ENCODE results near the gene LAMB3.
"Not testable (repeated sequence)": the region's sequence is repeated elsewhere in the genome, so short reads cannot be mapped to it uniquely, and the experiment has no call there.

Gene LAMB3

DNA sequence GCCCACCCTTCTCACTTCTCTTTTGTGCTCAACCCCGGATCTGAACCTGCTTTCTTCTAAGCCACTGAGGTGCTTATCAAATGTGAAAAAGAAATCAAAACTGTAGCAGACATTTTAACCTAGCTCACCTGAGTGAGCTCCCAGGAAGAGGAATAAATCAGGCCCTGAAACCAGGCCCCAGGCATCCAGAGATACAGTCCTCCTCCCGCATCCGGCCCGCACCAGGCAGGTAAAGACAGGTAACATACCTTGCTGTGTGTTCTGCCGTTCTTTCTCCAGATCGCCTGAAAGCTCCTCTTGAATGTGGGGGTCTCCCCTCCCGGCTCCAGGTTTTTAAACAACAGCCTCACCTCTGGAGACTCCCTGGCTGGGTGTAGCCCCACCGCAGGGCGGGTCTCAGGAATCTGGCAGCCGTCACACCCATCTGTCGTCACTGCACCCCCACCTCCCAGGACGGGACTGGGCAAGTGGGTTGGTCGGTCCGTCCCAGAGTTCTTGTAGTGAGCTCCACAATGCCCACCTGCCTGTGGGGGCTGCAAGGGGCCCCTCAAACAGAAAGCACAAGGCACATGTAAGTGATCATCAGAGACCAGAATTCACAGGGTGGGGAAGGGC lies at the start of gene LAMB3:
LAMB3 (minus strand) TSS at position 305 of the 615 bp plus-strand sequence. CDS start 1,481 bp downstream, outside the sequence.
- DNase-seq, result no peak

DNA sequence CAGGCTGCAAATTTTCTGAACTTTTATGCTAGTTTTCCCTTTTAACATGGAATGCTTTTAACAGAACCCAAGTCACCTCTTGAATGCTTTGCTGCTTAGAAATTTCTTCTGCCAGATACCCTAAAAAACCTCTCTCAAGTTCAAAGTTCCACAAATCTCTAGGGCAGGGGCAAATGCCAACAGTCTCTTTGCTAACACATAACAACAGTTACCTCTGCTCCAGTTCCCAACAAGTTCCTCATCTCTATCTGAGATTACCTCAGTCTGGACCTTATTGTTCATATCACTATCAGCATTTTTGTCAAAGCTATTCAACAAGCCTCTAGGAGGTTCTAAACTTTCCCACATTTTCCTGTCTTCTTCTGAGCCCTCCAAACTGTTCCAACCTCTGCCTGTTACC lies 48.5 kb upstream of the LAMB3 start:
- not testable (repeated sequence) for DNase-seq

DNA sequence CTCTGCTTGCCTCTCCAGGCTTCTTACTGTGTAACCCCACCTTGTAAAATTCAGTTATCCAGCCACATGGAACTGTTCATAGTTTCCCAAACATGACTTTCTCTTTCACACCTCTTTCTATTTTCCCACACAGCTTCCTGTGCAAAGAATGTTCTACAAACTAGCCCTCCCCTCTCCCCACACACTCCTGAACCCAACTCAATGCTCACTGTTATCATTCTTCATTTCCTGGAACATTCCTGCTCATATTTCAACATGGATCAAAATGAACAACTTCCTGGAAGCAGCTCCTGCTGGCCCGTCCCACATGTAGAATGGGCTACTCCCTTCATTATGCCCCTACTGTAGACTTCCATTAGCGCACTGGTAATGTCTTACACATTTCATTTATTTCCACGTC lies 44.9 kb upstream of the LAMB3 start:
- DNase-seq, result no peak

DNA sequence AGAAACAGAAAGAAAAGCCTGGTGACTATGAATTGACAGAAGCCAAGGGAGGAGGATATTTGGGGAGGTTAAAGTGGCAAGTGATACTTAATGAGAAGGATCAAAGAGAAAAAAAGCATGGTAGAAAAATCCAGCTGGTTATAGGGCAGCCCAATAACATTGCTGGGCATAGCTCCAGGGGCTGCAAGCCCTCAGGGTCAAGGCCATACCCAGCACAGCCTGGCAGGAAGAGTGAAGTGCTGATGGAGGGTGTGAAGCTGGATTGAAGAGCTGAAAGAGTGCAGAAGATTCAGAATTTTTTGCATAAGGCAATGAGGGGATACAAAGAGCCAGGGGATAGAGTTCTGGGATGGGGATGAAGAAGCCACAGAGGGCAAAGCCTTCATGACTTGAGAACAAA lies 44.4 kb upstream of the LAMB3 start:
- no peak for DNase-seq

DNA sequence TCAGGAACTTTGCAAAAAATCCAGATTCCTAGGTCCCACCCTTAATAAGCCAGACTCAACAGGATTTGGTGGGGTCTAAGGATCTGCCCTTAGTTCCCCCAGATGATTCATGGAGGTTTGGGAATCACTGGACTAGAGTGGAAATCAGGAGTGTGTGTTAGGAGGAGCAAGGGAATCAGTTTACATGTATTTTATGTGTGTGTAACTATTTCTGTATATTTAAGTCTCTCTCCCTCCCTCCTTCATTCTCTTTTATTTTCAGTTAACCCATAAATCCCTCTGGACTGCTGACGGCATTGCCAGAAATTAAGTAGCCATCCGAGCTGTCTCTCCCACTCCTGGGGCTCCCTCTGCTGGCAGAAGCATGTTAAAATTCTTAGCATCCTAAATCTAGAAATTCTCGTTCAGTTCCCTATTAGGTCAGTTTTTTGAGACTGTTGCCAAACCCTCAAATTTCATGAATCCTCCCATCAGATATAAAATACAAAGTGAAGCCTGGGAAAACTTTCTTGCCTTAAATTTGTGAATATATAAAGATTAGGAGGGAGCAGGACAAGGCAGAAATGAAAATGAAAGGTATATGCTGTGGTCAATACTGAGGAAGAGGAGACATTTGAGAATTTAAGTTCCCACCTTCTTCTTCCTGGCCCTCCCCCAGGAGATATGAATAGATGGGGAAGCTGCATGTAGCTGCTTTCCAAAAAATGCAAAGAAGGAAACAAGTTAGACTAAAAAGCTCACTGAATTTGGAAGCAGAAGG lies 40.7 kb upstream of the LAMB3 start:
- peak; percentile 94 for DNase-seq

DNA sequence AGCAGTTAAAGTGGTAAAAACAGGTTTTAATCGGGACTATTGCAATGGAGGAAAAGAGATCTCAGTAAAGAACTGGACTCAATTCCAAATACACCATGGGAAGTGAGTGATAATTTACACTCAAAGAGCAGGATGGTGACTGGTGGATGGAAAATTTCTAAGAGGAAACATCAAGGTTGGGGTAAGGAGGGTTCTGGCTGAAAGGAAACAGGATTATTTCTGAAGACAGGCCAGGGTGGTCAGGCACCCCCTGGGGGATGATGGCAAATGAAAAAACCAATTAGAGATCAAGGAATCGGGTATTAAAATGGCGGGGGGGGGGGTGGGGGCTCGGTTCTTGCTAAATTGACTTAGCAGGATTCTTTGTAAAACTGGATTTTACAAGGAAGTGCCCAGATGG lies 40.1 kb upstream of the LAMB3 start:
- DNase-seq, result peak; percentile 55

DNA sequence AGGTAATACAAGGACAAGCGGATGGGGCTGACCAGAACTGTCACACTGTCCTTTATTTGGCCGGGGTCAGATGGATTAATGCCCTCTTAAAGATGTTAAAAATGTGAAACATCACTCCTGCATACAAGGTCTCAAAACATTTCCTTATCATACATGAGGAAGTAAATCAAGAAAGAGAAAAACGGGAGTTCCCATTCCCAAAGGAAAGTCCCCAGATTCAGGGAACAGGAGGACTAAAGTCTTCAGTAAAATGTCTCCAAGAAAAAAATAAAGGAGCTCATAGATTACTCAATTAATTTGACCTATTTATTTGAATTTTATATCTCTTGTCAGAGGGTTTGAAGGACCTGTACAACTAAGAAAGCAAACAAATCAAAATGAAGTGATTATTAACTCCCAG lies 39.0 kb upstream of the LAMB3 start:
- DNase-seq, result no peak

DNA sequence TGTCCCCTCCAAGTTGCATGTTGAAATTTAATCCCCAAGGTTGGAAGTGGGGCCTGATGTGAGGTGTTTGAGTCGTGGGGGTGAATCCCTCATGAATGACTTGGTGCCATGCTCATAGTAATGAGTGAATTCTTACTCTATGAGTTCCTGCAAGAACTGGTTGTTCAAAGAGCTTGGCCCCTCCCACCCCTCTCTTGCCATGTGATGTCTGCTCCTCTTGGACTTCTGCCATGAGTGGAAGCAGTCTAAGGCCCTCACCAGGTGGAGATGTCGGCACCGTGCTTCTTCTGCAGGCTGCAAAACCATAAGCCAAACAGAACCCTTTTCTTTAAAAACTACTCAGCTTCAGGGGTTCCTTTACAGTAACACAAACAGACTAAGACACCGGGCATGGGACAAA lies 37.3 kb upstream of the LAMB3 start:
- no peak for DNase-seq

DNA sequence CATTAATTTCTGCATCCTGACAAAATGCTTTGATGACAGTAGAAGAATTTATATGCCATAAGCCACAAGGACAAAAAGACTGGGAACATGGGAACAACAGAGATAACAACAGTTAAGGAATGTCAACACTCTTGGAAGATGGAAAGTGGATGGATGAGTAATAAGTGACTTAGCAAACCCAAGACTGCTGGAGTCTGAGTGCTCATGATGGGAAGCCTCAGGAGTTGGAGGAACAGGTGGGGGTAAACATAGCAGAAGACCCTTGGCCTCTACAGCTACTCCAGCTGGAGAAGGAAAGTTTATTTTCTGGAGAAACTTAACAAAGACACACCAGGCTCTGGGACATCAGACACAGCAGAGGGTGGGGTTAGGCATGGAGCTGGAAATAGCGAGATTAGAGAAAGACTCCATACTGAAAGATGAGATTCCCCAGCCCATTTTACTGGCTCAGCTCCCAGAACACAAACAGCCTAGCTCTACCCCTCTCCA lies 36.6 kb upstream of the LAMB3 start:
- no peak for DNase-seq

DNA sequence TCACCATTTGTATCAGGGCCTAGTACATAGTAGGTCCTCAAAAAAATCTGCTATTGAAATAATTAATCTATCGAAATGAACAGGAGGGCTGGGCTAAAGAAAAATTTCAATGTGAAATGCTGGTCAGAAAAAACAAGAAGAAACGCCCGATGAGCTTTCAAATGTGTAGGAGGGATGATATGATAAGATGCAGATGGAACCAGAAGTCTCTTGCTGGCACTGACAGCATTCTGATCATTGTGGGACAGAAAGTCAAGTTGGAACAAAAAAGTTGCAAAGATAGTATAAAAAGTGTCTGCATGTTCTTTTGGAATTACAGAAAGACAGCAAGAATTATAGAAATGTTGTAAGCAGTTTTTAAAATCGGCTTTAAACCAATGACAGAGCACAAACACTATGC lies 34.1 kb upstream of the LAMB3 start:
- DNase-seq, result no peak

DNA sequence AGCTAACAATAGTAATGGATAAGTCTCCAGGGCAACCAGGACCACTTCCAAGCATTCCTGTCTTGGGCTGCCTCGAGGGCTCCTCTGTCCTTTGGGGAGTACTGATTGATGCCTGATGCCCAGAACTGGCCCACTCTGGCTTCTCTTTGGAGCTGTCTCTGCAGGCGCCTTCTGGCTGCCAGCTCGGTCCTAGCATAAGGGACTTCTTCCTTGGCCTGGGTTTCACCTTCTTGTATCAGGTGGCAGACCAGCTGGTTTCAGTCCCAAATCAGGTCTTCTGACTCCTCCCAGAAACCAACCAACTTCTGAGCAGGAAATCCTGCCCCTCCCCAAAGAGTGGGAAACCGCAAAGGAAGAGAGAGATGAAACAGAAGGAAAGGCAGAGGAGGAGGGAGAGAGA lies 33.6 kb upstream of the LAMB3 start:
- DNase-seq, result no peak

DNA sequence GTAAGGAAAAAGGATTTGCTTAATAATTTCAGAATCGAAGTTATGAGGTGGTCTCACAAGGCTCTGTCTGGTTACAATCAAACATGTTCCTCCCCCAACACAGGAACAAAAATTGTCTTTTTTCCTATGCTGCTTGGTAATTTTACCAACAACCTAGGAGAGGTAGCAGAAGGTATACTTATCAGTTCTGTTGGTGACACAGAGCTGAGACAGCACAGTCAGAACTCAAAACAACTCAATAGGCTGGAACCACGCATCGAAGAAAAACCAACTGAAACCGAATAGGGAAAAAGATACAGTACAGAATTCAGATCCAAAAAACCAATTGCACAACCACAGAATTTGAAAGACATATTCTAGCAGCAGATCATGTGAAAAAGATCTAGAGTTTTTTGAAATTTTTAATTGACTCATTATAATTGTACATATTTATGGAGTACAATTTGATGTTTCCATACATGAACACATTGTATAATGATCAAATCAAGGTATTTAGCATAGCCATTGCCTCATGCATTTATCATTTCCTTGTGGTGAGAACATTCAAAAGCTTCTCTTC lies 26.8 kb upstream of the LAMB3 start:
- no peak for DNase-seq

DNA sequence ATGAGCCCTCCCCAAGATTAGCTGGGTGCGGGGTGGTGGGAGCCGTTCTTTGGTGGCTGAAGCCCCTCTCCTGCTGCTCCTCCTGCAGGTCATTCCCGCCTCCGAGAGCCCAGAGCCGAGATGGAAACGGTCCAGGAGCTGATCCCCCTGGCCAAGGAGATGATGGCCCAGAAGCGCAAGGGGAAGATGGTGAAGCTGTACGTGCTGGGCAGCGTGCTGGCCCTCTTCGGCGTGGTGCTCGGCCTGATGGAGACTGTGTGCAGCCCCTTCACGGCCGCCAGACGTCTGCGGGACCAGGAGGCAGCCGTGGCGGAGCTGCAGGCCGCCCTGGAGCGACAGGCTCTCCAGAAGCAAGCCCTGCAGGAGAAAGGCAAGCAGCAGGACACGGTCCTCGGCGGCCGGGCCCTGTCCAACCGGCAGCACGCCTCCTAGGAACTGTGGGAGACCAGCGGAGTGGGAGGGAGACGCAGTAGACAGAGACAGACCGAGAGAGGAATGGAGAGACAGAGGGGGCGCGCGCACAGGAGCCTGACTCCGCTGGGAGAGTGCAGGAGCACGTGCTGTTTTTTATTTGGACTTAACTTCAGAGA lies 23.4 kb upstream of the LAMB3 start:
- DNase-seq, result peak; percentile 57

DNA sequence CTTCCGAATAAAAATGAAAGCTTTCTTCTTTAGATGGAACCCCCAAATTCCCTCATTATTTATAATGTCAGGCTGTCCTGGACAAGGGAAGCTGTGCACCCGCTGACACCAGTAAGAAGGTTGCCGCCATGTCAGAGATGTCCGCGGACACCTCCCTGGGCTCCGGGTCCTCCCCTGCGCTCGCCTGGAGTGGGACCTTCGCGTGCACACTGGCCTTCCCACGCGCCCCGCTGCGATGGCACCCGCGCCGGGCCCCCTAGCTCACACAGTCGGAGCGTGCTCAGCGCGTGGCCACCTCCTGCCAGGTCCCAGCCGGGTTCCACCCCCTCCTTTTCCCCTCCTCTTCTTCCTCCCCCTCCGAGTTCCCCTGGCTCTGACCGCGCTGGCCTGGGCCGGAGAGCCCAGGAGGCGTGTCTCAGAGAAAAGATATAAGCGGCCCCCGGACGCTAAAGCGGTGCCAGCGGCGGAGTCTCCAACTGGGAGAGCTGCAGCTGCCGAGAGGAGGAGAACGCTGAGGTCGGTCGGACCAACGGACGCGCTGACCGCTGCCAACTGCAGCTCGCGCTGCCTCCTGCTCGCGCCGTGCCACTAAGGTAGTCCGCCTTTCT lies 22.8 kb upstream of the LAMB3 start, which contains the start of gene G0S2:
G0S2 (plus strand) TSS at position 456 of the 608 bp plus-strand sequence. CDS start 273 bp downstream, outside the sequence.
- DNase-seq, result peak; percentile 78

DNA sequence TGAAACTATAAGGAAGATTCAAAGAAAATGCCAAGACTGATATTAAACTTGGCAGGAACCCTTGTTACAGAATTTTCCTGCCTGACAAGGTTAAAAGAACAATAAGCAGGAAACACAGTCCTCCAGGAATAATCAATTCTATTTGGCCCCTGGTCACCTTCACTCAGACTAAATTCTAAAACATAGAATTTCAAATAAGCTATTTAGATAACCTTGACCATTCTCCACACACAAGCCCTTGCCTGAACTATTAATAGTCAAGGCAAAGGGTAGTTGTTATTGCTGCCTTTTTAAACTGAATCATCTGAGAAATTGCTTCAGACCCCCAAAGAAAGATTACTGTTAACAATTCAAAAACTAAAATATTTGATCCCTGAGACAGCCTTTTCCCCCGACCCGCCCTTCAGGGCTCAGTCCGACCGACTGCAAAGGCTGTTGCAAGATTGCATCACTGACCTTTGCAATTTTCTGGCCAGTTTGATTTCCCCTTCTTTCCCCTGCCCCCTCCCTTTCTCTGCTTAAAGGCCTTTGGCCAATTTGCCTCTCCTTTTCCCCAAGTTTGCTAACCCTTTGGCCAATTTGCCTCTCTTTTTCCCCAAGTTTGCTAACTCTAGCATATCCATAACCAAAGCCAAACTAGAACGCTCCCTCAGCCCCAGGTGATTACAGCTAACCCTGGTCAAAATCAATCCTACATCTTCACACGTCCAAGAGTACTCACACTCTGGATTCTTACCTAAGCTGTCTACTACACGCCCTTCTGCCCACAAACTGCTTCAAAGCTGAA lies 21.6 kb upstream of the LAMB3 start:
- no peak for DNase-seq

DNA sequence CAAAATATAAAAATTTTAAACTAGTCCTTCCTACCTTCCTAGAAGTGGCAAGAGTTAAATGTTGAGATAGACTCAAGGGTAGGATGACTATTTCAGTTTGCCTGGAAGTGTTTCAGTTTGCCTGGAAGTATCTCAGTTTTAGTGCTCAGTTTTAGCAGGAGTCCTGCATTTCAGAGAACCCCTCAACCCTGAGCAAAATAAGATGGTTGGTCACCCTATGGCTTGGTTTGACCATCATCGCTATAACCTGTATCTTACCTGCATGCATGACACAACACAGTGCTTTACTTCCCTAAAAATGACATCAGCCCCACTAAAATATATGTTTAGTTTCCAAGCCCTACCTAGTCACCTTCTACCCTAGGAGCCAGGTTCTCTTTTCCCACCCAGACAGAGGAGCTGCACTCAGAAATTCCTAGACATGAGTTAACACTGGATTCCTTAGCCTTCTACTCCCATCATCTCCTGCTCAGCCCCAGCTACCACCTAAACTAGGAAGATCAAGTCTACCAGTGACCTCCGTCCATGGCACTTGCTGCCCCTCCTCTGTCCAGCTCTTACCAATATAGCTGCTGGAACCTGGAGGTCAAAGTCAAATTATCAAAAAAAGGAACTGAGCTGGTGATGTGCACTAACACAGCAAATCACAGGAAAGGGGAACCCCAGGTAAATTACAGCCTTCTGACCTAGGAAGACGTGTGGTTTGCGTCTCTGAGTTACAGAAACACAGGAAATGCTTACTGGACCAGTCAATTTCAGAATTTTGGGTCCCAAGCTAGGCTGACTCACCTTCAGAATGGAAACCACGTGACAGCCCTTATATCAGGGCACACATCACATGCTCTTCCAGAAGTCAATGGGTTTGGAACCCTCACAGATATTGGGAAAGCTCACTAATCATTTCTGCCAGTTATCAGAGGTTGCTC lies 20.7 kb upstream of the LAMB3 start:
- DNase-seq, result no peak

DNA sequence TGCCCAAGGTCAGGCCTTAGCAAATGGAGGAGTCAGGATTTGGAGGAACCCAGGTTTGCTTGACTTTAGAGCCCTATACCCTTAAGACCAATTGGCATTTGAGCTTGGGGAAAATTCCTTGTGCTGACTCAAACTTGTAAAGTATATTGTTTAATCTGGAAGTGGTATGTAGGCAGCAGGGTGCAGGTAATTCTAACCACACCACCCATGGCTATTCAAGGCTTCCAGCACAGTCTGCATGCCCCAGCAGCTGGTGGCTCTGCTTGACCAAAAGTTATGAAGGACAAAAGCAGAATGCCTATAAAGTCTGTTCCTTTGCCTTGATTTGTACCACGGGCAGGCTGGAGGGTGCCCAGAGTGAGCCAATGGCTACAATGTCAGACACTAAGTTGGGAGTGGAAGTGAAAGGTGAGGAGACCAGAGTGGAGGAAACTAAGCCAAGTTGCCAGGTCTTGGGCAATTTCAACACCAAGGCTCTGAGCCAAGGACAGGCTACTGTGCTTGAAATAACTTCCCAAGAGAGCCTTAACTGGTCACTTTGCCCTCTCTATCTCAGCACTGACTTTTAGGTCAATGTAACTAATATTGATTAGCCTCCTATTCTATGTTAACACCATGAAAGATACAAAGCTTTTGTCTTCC lies 18.3 kb upstream of the LAMB3 start:
- no peak for DNase-seq

DNA sequence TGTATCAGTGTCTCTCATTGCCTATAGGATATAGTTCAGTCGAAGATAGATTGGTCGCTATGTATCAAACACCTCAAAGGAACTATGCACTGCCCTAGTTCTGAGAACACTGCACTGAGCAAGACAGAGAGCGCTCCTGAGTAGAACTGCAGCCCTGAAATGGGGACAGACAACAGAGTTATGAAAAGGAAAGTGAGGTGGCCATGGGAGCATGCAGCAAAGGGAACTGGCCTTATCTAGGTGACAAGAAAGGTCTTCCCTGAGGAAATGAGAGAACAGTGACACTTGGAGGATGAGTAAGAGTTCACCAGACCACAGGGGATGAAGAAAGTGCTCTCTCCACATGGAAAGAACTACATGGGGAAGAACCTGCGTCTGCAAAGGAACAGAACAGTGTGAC lies 15.5 kb upstream of the LAMB3 start:
- no peak for DNase-seq

DNA sequence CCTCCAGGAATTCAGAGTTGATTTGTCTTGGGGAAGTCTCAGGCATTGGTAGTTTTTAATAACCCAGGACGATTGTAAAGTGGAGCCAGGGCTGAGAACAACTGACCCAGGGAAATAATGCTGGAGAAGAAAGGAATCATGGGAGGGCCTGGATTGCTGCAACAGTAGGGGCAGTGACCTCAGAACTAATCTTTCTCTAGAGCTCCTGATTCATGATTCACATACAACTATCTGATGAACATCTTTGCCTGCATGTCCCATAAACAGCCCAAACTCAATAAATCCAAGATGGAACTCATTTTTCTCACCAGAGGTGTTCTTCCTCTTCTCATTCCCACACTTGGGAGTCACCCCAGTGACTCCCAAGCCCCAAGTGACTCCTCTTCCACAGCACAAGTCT lies 14.9 kb upstream of the LAMB3 start:
- no peak for DNase-seq

DNA sequence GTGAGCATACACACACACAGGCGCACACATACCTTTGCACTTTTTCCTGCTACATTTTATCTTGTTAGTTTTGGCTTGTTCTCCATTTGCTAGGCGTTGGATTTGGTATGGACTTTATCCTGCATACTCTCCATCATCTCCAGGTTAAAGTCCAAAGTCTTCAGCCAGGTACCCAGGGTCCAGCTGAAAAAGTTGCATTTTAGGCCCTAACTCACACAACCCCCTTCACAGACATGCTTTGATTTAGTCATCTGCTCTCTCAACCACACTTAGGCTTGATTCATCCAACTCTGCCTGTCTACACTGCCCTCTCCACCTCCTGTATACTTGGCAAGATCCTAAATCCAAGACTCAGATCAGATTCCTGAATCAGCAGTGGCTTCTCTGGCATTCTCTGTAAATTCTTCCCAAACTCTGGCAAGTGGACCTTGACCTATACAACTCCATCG lies 10.7 kb upstream of the LAMB3 start:
- DNase-seq, result no peak

DNA sequence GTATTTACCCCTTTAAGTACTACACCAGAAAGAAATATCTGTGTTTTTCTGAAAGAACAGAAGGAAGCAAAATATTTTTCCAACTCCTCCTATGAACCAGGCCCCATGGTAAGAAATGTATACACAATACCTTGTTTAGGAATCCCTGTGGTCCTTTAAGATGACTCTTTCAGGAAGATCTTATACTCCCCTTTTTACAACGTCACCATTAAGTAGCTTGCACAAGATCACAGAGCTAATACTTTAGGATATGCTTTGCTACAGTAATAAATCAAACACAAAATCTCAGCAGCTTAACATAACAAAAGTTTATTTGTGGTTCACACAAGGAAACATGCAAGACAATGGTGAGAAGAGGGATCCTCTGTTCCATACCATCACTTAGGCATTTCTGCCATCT lies 8.8 kb upstream of the LAMB3 start:
- DNase-seq, result peak; percentile 36

All from NCI-H82 (cell line).